ENCODE measurements around the gene TRIM8.

Gene TRIM8, protein sequence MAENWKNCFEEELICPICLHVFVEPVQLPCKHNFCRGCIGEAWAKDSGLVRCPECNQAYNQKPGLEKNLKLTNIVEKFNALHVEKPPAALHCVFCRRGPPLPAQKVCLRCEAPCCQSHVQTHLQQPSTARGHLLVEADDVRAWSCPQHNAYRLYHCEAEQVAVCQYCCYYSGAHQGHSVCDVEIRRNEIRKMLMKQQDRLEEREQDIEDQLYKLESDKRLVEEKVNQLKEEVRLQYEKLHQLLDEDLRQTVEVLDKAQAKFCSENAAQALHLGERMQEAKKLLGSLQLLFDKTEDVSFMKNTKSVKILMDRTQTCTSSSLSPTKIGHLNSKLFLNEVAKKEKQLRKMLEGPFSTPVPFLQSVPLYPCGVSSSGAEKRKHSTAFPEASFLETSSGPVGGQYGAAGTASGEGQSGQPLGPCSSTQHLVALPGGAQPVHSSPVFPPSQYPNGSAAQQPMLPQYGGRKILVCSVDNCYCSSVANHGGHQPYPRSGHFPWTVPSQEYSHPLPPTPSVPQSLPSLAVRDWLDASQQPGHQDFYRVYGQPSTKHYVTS

DNA sequence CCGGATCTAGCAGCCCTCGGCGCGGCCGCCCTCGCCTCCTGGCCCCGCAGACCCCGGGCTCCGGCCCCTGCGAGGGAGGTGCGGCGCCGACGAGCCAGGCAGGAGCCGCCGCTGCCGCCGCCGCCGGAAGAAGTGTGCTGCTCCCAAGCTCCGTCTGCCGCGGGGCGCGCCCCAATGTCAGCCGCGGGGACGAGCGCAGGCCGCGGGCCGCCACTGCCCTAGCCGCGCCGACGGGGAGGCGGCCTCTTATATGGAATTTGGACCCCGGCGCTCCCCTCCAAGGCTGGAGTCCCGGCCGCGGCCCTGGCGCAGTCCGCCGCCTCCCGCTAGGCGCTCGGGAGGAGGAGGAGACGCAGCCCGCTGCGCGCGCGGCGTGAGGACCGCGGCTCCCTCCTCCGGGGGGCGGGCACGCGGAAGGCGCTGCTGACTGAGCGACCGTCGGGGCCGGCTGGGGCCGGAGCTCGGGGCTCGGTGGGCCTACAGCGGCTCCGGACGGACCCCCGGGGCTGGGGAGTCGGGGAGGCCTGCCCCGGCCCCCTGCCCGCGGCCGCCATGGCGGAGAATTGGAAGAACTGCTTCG is at the start of gene TRIM8:
Gene TRIM8 (plus strand): TSS at position 414 of the 580 bp plus-strand sequence. CDS start 139 bp downstream, at position 553.
- peak; percentile 53 for DNase-seq (ENCODE audit: low read depth)

DNA sequence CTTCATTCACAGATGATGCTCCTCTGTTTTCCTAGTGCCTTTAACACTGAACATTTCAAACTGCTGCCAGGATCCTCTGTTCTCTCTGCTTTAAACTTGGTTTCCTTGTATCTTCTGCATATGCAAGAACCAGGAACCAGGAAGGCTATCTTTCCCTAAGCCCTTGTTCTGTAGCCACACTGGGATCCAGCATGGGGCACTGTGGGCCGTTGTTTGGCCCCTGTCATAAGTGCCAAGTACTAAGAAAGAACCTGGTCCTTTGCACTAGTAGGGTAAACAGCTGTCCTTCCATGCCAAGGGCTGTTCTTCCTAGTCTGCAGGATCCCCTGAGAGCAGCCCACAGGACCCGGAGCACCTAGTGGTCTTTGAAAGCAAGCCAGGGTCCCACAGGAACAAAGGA is 49.0 kb upstream of the TRIM8 start:
- no peak for DNase-seq (ENCODE audit: low read depth)

DNA sequence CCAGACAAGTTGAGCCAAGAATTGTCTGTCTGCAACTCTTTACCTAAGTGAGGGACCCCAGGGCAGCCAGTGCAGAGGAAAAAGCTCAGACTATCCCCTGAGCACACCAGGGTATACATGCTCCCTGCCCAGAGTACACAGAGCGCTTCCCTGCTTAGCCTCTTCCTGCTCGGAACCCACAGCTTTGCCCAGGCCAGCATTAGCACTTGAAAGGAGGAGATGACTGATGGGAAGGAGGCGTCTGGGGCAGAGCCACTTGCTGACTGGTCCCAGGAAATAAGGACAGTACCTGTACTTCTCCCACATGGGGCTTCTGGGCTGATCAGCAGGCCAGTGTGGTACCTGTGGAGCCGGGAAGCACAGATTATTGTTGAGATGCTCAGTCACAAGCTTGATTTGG is 48.4 kb upstream of the TRIM8 start:
- no peak for DNase-seq (ENCODE audit: low read depth)

DNA sequence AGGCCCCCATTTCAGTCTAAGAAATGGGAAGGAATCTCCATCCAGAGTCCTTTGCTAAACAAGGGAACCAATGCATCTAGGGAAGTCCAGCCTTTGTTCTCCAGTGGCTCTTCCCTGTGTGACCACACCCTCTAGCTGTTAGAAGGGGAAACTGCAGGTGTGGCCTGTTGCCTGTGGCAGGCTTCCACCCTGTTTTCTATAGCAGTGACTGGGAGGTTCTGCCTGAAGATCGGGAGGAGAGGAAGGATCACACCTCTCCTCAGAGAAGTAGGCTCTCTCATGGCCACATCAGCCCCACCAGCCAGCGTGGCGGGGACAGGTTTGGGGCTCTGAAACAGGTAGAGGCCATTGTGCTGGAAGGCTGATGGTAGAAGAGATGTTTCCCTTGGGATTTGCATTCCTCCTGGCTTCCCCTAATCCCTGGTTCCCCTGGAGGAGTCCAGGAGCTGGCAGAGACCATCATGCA is 47.7 kb upstream of the TRIM8 start:
- no peak for DNase-seq (ENCODE audit: low read depth)

DNA sequence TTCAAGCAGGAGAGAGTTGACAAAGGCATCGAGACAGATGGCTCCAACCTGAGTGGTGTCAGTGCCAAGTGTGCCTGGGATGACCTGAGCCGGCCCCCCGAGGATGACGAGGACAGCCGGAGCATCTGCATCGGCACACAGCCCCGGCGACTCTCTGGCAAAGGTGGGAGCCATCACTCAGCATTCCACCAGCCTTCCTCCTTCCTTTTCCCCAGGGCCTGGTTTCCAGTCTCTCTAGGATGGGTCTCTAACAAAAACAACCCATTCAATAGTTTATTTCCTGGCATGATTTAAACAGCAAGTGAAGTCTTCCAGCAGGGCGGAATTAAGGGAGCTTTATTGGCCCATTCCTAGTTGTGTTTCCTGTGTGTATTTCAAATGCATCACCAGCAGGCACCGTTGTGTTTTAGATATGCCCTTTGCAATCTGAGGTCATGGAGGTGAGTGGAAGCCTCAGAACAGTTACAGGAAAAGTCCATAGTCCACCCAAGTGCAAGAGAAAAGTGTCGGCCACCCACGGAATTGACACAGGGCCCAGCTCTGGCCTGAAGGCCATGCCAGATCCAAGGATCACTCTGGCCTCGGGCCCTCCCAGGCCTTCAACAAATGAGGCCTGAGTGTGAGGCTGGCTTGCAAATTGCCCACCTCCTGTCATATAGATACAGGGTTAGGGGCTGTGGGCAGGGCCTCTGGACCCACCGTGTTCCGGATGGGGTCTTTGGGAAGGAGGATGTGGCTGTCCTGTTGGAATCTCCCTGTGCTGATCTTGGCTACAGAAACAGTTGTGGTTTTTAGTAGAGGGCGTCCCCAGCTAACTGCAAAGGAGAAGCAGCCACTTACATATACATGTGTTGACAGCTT is 46.9 kb upstream of the TRIM8 start:
- DNase-seq (ENCODE audit: low read depth): no peak

DNA sequence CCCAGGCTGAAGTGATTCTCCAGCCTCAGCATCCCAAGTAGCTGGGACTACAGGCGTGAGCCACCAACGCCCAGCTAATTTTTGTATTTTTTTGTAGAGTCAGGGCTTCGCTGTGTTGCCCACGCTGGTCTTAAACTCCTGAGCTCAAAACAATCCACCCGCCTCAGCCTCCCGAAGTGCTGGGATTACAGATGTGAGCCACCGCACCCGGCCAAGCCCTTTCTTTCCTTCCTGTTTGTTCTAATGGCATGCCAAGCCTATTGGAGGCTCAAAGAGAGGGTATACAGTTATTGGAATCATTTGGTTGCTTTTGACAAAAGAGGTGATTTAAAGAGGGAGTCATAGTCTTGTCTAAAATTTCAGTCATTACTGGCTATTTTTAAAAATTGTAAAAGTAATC is 46.0 kb upstream of the TRIM8 start:
- no peak for DNase-seq (ENCODE audit: low read depth)

DNA sequence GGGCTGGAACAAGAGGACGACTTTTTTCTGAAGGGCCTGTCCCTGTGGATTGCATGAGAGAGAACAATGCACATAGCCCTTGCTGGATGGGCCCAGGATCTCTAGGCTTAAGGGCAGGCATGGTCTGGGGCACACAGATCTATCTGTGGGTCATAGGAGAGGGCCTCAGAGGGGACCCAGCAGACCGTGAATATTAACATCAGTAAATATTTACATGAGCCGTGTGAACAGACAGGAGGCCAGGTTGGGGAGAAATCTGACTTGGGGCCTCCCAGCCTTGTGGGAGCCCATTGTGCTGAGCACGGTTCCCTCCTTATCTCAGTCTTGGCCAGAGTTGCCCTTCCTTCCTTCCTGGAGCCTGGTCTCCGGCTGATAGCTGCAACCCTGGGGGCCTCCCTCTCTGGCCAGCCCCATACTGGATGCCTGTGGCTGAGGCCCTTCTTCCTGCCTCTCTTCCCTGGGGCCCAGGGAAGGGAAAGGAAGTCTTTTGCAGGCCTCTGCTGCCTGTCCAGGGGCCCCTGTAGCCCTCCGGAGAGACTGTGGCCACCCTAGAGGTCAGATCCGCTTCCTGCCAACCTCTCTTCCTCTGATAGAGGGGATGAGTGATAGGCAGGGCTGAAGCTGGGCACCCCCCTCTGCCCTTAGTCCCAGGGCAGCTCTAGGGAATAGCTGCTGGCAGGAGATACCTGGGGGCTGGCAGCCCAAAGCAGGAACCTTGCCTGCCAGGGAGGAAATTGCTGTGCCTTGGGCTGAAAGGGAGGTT is 44.5 kb upstream of the TRIM8 start:
- DNase-seq (ENCODE audit: low read depth): no peak

DNA sequence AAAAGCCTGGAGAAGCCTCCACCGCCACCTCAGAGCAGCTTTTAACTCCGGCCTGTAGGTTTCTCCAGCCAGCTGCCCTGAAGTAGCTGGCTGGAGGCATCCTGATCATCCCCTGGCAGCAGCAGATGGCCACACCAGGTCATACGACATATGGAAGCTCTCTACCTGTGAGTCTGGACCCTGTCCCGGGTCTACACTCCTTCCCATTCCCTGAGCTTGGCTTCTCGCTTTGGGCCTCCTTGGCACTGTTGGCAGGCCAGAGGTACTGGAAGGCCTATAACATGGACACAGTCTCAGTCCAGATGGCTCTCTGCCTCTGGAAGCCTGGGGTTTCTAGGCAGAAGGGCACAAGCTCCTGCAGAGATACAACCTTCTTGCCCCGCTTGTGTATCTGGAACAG is 43.5 kb upstream of the TRIM8 start:
- no peak for DNase-seq (ENCODE audit: low read depth)

DNA sequence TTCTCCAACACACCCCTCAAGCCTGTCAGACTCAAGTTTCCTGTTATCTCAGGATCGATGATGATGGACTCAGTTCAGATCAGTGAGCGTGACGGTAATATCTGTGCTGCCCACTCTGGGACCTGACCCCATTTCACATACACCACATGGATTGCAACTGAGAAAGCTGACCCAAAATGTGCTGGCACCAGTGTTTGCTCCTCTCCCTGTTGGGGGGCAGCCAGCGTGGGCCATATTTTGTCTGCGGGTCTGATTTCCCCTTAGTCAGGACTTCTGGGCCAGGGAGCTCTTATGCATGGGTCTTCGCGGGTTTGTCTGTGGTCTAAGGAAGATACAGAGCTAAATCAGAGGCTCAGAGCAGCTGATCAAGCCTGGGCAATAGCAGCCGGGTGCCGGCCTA is 42.6 kb upstream of the TRIM8 start:
- no peak for DNase-seq (ENCODE audit: low read depth)

DNA sequence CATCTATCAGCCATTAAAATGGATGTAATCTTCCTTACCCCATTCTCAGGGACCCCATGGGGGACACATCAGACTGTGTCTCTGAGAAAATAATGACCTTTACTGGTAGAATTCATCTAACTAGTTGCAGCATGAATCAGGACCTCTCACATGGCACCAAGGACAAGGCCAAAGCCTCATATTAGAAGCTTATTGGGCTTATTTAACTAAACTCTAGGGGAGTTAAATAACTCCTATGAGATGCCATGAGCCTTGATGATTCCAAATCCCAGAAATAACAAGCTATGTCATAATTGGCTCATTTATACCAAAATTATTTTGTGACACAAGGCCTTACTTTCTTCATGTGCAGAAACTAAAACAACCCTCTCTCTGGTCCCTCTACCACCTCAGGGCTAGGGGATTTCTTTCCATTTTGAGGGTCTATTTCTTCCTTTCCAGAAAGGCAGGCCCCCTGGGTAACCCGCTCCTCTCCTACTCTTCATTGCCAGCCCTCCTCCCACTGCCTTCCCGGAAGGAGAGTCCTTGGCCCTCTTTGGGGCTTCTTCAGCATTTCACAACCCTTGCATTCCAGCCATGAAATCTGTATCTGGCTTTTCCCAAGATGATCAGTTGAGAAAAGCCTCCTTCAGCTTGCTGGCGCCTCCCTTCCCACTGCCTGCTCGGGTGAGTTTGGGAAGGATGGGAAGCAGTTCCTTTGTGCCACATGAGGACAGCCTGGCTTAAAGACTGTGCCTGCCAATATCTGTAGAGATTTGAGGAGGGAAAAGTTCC is 41.8 kb upstream of the TRIM8 start:
- DNase-seq (ENCODE audit: low read depth): no peak

DNA sequence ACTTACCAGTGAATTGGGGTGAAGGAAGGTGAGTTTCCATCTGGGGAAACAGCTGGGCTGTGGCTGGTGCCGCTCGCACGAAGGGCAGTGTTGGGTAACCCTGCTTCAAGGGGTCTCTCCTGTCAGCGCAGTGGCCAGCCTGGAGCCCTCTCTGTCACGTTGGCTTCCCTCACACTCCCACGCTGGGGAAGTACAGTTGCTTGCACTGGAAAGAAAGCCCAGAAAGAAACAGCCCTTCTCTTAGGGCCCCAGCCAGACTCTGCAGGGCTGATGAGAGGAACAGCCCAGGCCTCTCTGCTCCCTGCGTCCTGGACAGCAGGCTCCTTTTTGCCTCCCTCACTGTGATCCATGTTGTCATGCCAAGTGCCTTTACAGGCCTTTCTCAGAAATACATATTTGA is 40.3 kb upstream of the TRIM8 start:
- no peak for DNase-seq (ENCODE audit: low read depth)

DNA sequence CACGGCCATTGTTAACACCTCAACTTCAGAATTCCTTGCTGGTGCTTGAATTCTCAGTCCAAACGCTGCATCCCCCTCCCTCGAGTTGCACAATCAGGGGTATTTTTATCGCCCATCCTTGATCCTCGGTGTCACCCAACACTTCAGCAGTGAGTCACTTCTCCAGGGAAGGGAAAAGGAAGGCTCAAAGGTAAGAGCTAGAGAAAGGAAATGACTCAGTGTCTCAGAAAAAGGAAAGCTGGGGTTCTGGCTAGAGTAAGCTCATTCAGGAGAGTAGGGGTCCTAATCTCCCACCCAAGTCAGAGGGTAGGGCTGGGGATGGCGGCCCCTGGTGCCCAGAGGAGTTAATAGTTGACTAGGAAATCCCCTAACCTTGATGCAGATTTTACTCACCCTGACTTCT is 39.8 kb upstream of the TRIM8 start:
- DNase-seq (ENCODE audit: low read depth): no peak

DNA sequence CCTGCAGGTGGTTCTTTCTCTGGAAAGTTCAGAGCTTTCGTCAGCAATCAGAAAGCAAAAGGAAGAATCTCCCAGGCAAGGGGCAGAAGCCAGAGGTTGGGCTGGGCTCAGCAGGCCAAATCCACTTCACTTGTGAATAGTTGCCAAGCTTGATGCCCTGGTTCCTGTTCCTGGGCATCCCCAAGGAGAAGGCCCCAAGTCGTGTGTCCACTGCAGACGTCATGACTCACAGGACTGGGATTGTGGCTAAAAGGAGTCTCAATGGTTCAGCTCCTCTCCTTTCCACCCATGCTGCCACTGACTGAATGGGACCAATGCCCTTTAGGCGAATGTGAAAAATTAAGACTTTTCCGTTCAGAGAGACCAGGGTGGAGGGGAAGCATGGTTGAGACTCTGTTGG is 38.6 kb upstream of the TRIM8 start:
- DNase-seq (ENCODE audit: low read depth): no peak

DNA sequence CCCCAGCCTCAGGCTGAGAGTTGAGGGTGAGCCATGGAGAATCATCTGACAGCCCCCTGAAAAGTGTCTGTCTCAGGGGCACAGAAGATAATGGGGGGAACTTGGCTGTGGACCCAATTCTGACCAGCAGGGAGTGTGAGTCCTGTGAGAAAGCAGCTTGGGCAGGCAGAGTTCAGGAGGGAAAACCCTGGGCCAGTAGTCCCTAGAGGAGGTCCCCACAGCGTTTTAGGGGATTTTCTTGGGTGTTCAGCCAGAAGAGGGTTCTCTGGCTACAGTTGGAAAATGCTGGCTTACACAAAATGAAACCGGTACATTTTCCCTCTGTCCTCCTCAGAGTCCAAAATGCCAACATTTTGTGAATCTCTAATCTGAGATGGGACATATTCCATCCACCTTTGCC is 35.8 kb upstream of the TRIM8 start:
- no peak for DNase-seq (ENCODE audit: low read depth)

DNA sequence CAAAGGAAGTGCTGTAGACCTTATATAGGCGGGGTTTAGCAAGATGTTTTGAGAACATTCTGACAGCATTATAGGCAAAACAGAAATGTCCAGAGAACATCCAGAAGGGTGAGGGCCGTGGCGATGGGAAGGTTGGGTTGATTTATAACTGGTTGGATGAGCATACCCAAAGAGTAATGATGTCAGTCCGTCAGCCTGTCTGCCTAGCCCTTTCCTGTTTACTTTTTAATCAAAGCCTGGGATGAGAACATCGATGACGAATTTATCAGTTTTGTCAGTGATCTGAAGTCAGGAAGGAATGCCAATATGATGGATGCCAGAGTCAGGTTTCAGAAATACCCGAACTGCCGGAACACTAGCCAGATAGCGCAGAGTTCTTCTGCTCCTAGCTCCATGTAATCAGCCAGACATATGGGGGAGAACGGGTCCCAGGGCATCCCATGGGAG is 33.8 kb upstream of the TRIM8 start:
- DNase-seq (ENCODE audit: low read depth): no peak

DNA sequence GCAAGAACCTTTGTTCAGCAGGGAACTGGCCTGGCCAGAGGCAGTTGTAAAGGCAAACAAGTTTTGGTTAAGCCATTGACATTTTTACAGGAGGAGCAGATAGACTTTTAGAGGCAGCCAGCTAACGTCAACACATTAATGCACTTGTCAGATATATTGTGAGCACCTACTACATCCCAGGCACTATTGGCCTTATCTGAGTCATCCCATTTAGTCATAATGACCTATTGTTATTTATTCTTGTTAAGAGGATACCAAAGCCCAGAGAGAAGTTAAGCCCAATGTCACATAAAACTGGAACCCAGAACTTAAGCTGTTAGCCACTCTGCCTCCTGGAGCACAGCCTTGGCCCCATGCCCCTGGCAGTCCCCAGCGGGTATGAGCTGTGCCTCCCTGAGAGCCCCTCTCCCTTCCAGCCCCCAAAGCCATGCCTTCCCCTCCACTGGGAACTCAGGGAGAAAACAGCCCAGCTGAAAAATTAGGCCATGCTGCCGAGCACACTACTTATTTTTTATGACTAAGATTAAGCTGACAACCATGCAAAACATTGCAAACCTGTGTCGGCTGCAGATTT is 32.7 kb upstream of the TRIM8 start:
- DNase-seq (ENCODE audit: low read depth): no peak

DNA sequence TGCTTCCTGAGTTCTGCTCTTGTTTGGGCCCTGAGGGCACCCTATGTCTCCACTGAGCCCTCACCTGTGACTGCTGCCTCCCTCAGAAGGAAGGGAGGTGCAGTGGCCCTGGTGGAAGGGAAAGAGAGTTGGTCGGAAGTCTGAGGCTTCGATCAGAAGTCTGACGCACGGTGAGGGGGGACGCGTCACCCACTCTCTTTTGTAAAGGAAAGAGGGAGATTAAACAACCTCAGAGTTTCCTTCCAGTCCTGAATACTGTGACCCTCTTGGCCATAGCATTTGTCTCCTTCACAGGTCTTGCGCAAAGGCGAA is 31.4 kb upstream of the TRIM8 start:
- peak; percentile 22 for DNase-seq (ENCODE audit: low read depth)

DNA sequence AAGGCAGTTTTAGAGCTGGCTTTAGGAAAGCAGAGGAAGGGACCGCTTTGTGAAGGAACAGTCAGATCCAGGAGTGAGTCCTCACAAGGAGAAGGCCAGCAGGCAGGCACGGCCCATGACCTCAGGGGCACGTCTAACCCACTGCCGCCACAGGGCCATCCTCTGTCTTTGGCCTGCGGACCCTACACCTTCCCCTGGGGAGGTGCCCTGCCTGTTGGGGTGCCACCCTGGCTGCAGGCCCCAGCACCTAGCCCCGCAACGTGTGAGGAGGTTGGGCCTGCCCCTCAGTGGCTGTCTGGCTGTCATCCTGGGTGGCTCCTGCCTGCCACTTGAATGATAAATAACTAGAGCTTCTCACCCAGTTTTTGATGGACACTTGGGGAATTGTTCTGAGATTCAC is 31.0 kb upstream of the TRIM8 start:
- DNase-seq (ENCODE audit: low read depth): no peak

DNA sequence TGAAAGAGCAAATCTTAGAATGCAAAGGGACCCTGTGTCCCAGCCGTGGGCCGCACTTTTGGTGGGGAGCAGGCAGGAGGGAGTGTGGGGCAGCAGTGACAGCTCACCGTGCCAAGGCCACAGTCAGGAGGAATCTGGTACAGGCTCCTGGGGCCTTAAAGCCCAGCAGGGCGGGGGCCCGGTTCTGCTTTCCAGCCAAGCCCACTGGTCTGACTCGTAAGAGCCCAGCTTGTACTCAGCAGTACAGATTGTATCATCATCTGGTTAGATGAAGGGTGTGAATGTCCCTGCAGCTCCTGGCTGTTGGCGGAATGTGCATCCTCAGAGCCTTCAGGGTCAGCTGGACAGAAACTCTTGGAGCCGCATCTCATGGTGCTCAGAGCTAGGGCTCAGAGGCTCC is 30.5 kb upstream of the TRIM8 start:
- DNase-seq (ENCODE audit: low read depth): no peak

DNA sequence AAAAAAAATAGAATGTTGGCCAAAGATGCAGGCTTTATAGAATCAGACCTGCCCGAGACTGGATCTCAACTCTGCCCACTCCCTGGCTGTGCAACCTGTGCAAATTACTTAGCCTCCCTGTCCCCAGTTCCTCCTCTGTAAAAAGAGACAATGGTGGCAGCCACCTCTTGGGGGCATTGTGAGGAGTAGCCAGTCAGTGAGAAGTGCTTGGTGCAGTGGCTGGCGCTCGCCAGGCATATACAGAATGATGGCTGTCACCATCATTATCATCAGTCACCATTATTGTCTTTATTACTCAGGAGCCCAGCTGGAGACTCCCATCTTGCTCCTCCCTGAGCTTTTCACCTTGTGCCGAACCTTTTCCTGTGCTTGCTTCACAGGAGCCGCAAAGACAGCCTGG is 29.4 kb upstream of the TRIM8 start:
- DNase-seq (ENCODE audit: low read depth): no peak

DNA sequence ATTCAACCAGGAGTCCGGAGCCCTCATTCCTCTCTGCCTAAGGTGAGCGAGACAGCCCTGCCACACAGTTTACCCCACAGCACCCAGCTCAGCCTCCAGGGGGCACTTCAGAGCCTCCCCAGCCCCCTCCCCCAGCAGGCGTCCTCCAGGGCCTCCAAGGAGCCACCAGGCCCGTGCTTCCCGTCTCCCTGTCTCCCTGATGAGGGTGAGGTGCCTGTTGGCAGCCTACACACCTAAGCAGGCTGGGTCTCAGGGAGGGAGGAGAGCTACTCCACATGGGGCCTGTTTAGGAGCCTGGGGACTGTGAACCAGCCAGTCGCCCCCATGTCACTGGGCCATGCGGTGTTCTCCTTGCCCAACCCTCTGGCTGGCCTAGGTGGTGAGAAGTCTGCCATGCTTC is 28.9 kb upstream of the TRIM8 start:
- no peak for DNase-seq (ENCODE audit: low read depth)

Measured in stimulated activated CD8-positive, alpha-beta memory T cell treated with anti-CD3 and anti-CD28 coated beads, Interleukin-12 subunit alpha, Interleukin-12 subunit beta, amount 100 ng/mL, for 4 hours (primary cell).